Measurements from ENCODE around the gene ZFP14. TPM values are rescaled to one million over a fixed set of nuclear protein-coding genes. Genes with fewer than 3 reads are reported as not detected.

Gene ZFP14
- total RNA-seq, 1 donor from 2014 or later, result 14.3 TPM

GRCh38 chr19:36401475-36401874 is 22.5 kb upstream of the ZFP14 start:
- Mint-ChIP-seq H3K4me3 (ENCODE audit: unreplicated experiment) (no peak overlapping the region), H3K27ac (ENCODE audit: unreplicated experiment) (no peak overlapping the region)

DNA sequence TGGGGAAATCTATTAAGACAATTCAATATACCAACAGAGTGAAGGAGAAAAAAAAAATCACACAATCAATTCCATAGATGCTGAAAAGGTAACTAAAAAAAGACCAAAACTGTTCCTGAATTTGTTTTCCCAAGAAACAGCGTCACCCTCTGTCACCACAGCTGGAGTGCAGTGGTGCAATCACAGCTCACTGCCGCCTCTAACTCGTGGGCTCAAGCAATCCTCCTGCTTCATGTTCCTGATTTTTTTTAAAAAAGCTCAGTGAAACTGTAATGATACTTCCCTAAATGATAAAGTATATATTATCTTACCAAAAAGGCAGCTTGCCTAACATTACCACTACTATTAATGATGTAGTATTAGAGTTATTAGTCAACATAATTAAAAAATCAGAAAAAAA is 19.6 kb upstream of the ZFP14 start:
- H3K36me3 Mint-ChIP-seq (ENCODE audit: unreplicated experiment), result peaks cover 50% of the 10 kb centered on the region
- H3K9me3 Mint-ChIP-seq (ENCODE audit: unreplicated experiment), result peaks cover 6% of the 10 kb centered on the region
- H3K27ac Mint-ChIP-seq (ENCODE audit: unreplicated experiment), result no peak overlapping the region
- DNase-seq, result no peak
- TF ChIP-seq, protein P1, sequence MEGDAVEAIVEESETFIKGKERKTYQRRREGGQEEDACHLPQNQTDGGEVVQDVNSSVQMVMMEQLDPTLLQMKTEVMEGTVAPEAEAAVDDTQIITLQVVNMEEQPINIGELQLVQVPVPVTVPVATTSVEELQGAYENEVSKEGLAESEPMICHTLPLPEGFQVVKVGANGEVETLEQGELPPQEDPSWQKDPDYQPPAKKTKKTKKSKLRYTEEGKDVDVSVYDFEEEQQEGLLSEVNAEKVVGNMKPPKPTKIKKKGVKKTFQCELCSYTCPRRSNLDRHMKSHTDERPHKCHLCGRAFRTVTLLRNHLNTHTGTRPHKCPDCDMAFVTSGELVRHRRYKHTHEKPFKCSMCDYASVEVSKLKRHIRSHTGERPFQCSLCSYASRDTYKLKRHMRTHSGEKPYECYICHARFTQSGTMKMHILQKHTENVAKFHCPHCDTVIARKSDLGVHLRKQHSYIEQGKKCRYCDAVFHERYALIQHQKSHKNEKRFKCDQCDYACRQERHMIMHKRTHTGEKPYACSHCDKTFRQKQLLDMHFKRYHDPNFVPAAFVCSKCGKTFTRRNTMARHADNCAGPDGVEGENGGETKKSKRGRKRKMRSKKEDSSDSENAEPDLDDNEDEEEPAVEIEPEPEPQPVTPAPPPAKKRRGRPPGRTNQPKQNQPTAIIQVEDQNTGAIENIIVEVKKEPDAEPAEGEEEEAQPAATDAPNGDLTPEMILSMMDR (IDR thresholded peaks at IDR 0.05; ENCODE audit: partially characterized antibody, unreplicated experiment), result no peak
- H3K27me3 Mint-ChIP-seq (ENCODE audit: unreplicated experiment), result no peaks in the 10 kb centered on the region
- H3K4me1 Mint-ChIP-seq (ENCODE audit: low read depth, unreplicated experiment), result no peaks in the 10 kb centered on the region
- H3K4me3 Mint-ChIP-seq (ENCODE audit: unreplicated experiment), result no peak overlapping the region

More at GRCh38 chr19:36401475-36401874, 22.5 kb upstream of the ZFP14 start:
- no peaks in the 10 kb centered on the region for H3K4me1 Mint-ChIP-seq (ENCODE audit: low read depth, unreplicated experiment)
- peaks cover 38% of the 10 kb centered on the region for H3K36me3 Mint-ChIP-seq (ENCODE audit: unreplicated experiment)
- H3K27me3 Mint-ChIP-seq (ENCODE audit: unreplicated experiment), result peaks cover 1% of the 10 kb centered on the region
- peaks cover 3% of the 10 kb centered on the region for H3K9me3 Mint-ChIP-seq (ENCODE audit: unreplicated experiment)
- TF ChIP-seq, protein P1 (IDR thresholded peaks at IDR 0.05; ENCODE audit: partially characterized antibody, unreplicated experiment), result no peak
- DNase-seq, result no peak

DNA sequence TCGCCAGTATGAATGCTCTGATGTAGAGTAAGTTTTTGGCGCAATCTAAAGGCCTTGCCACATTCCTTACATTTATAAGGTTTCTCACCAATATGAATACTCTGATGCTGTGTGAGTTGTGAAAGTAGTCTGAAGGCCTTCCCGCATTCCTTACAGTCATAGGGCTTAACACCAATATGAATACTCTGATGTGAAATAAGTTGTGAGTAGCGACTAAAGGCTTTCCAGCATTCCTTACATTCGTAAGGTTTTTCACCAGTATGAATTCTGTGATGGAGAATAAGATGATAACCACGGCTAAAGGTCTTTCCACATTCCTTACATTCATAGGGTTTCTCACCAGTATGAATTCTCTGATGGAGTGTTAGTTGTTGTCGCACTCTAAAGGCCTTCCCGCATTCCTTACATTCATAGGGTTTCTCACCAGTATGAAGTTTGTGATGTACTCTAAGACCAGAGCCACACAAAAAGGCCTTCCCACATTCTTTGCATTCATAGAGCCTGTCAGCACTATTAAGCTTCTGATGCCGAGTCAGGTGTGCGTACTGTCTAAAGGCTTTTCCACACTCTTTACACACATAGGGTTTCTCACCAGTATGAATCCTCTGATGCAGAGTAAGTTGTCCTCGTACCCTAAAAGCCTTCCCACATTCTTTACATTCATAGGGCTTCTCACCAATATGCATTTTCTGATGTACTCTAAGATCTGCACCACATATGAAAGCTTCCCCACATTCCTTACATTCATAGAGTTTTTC is 14.1 kb upstream of the ZFP14 start:
- DNase-seq, result no peak
- H3K27me3 Mint-ChIP-seq (ENCODE audit: unreplicated experiment), result peaks cover 5% of the 10 kb centered on the region
- H3K9me3 Mint-ChIP-seq (ENCODE audit: unreplicated experiment), result peaks cover 25% of the 10 kb centered on the region
- TF ChIP-seq, protein P1 (IDR thresholded peaks at IDR 0.05; ENCODE audit: partially characterized antibody, unreplicated experiment), result no peak
- H3K27ac Mint-ChIP-seq (ENCODE audit: unreplicated experiment), result no peak overlapping the region
- no peak overlapping the region for H3K4me3 Mint-ChIP-seq (ENCODE audit: unreplicated experiment)
- H3K4me1 Mint-ChIP-seq (ENCODE audit: low read depth, unreplicated experiment), result no peaks in the 10 kb centered on the region
- H3K36me3 Mint-ChIP-seq (ENCODE audit: unreplicated experiment), result peaks cover 64% of the 10 kb centered on the region

- Mint-ChIP-seq H3K36me3 (ENCODE audit: unreplicated experiment) (peaks cover 6% of the 10 kb centered on the region), H3K9me3 (ENCODE audit: unreplicated experiment) (peaks cover 9% of the 10 kb centered on the region), H3K27me3 (ENCODE audit: unreplicated experiment) (peaks cover 4% of the 10 kb centered on the region), H3K4me3 (ENCODE audit: unreplicated experiment) (peak overlapping the region; percentile 74), H3K4me1 (ENCODE audit: low read depth, unreplicated experiment) (peaks cover 11% of the 10 kb centered on the region), H3K27ac (ENCODE audit: unreplicated experiment) (peak overlapping the region; percentile 17)
- TF ChIP-seq, protein P1 (IDR thresholded peaks at IDR 0.05; ENCODE audit: partially characterized antibody, unreplicated experiment), result no peak
- DNase-seq, result no peak
These were observed 464 bp upstream of the ZFP14 start for GRCh38 chr19:36379510-36379819.

- peaks cover 9% of the 10 kb centered on the region for H3K9me3 Mint-ChIP-seq (ENCODE audit: unreplicated experiment)
- H3K27ac Mint-ChIP-seq (ENCODE audit: unreplicated experiment), result peak overlapping the region; percentile 92
- peaks cover 4% of the 10 kb centered on the region for H3K27me3 Mint-ChIP-seq (ENCODE audit: unreplicated experiment)
- H3K4me3 Mint-ChIP-seq (ENCODE audit: unreplicated experiment), result peak overlapping the region; percentile 98
- peaks cover 12% of the 10 kb centered on the region for H3K36me3 Mint-ChIP-seq (ENCODE audit: unreplicated experiment)
- TF ChIP-seq, protein P1 (IDR thresholded peaks at IDR 0.05; ENCODE audit: partially characterized antibody, unreplicated experiment), result no peak
- H3K4me1 Mint-ChIP-seq (ENCODE audit: low read depth, unreplicated experiment), result peaks cover 11% of the 10 kb centered on the region
- DNase-seq, result no peak
These were observed 1.3 kb downstream of the ZFP14 start for GRCh38 chr19:36377541-36378178.
